ENCODE results near the gene PRDM15. TPM values are rescaled to one million over a fixed set of nuclear protein-coding genes. Genes with fewer than 3 reads are reported as not detected.

Gene PRDM15
- total RNA-seq, 1 donor = 7.2 TPM

DNA sequence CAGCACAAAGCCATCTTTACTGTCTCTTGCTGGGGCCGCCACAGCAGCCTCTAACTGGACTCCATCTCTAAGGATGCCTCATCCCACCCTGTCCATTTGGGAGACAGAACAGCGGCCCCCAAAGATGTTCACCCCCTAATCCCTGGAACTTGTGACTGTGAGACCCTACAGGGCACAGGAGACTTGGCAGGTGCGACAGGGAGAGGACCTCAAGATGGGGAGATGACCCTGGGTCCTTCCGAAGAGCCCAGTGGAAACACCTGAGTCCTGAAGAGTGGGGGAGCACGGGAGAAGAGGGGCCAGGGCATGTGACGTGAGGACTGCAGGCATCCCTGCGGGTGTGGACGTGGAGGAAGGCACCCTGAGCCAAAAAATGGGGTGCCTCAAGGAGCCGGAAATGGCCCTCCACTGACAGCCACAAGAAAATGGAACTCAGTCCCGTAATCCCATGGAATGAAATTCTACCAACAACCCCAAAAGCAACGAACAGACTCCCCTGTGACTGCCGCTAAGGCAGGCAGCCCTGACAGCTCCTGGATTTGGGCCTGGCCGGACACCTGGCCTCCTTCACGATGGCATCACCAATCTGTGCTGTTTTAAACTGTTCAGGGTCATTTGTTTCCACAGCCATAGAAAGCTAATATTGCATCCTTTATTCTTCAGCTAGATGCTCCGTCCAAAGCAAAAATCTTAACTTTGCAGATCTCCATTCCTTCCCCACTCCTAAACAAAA is 40.7 kb upstream of the PRDM15 start:
- Histone ChIP-seq H4K20me1 (ENCODE audit: insufficient read depth, low read length) (no peaks in the 10 kb centered on the region), H3K9me3 (ENCODE audit: low read depth, low read length) (no peaks in the 10 kb centered on the region), H3K27me3 (ENCODE audit: insufficient read depth, low read length) (no peaks in the 10 kb centered on the region), H3K4me2 (ENCODE audit: insufficient read depth, low read length) (no peak overlapping the region), H2AFZ (ENCODE audit: low read length) (no peak overlapping the region), H3K36me3 (ENCODE audit: insufficient read depth, low read length) (peaks cover 25% of the 10 kb centered on the region), H3K4me3 (ENCODE audit: insufficient read depth, low read length) (no peak overlapping the region), H3K4me1 (ENCODE audit: insufficient read depth, low read length) (peaks cover 27% of the 10 kb centered on the region), H3K27ac (ENCODE audit: low read depth, low read length) (no peak overlapping the region), H3K79me2 (ENCODE audit: insufficient read depth, low read length) (peaks cover 11% of the 10 kb centered on the region)
- TF ChIP-seq, protein P1, sequence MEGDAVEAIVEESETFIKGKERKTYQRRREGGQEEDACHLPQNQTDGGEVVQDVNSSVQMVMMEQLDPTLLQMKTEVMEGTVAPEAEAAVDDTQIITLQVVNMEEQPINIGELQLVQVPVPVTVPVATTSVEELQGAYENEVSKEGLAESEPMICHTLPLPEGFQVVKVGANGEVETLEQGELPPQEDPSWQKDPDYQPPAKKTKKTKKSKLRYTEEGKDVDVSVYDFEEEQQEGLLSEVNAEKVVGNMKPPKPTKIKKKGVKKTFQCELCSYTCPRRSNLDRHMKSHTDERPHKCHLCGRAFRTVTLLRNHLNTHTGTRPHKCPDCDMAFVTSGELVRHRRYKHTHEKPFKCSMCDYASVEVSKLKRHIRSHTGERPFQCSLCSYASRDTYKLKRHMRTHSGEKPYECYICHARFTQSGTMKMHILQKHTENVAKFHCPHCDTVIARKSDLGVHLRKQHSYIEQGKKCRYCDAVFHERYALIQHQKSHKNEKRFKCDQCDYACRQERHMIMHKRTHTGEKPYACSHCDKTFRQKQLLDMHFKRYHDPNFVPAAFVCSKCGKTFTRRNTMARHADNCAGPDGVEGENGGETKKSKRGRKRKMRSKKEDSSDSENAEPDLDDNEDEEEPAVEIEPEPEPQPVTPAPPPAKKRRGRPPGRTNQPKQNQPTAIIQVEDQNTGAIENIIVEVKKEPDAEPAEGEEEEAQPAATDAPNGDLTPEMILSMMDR (IDR thresholded peaks at IDR 0.05; ENCODE audit: extremely low read depth, low read depth, low read length) = no peak
- DNase-seq (ENCODE audit: insufficient read length, low spot score, missing footprints) = no peak

DNA sequence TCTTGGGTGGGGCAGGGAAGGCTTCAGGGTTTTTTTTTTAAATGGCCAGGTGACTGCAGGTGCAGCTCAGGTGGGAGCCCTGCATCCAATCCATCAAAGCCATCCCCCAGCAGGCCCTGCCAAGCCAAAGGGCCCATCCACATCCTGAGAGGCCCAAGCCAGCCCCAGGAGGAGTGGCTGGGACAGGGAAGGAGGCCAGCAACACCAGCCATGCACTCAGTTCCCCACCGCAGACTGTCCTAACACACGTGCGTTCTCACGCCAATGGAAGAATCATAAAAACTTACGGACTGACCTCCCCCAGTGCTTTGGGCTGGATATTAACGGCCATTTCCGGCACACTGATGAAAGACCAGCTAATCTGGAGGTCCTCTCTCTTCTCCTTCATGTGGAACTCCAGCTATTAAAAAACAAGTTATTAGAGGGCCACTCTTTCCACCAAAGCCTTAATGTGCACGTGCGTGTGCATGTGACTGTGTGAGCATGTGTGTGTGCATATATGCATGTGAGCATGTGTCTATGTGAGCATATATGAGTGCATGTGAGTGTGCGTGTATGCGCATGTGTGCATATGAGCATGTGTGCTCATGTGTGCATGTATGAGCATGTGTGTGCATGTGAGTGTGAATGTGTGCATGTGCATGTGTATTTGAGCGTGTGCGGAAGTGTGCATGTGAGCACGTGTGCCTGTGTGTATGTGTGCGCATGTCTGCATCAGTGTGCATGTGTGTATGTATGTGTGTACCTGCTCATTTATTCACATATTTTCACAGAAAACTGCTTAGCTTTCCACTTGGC is 39.6 kb upstream of the PRDM15 start:
- peaks cover 11% of the 10 kb centered on the region for H3K79me2 ChIP-seq (ENCODE audit: insufficient read depth, low read length)
- no peaks in the 10 kb centered on the region for H4K20me1 ChIP-seq (ENCODE audit: insufficient read depth, low read length)
- H3K9me3 ChIP-seq (ENCODE audit: low read depth, low read length) = no peaks in the 10 kb centered on the region
- TF ChIP-seq, protein P1 (IDR thresholded peaks at IDR 0.05; ENCODE audit: extremely low read depth, low read depth, low read length) = no peak
- DNase-seq (ENCODE audit: insufficient read length, low spot score, missing footprints) = no peak
- H3K27me3 ChIP-seq (ENCODE audit: insufficient read depth, low read length) = no peaks in the 10 kb centered on the region
- peaks cover 33% of the 10 kb centered on the region for H3K36me3 ChIP-seq (ENCODE audit: insufficient read depth, low read length)
- H3K4me3 ChIP-seq (ENCODE audit: insufficient read depth, low read length) = no peak overlapping the region
- H3K27ac ChIP-seq (ENCODE audit: low read depth, low read length) = no peak overlapping the region
- H3K4me1 ChIP-seq (ENCODE audit: insufficient read depth, low read length) = peaks cover 21% of the 10 kb centered on the region
- no peak overlapping the region for H3K4me2 ChIP-seq (ENCODE audit: insufficient read depth, low read length)
- H2AFZ ChIP-seq (ENCODE audit: low read length) = no peak overlapping the region

DNA sequence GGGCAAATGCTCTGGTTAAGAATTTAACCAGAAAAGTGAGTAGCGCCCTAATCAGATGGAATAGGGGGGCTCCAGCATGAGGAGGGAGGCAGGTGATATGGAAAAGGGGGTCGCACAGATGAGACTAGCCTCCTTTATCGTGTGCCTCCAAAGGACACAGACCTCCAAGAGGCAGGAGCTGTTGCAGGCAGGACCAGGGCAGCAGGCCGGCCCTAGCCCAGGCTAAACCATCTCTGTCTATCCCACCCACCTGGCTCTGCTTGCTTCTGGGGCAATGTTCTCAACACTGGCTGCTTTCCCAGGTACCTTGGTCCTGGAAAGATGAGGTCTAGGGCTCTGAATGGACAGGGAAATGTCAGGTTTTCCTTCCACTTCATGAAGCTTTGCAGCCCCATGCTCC is 38.4 kb upstream of the PRDM15 start:
- no peak for DNase-seq (ENCODE audit: insufficient read length, low spot score, missing footprints)
- Histone ChIP-seq H3K4me3 (ENCODE audit: insufficient read depth, low read length) (no peak overlapping the region), H3K79me2 (ENCODE audit: insufficient read depth, low read length) (peaks cover 11% of the 10 kb centered on the region), H3K27me3 (ENCODE audit: insufficient read depth, low read length) (no peaks in the 10 kb centered on the region), H4K20me1 (ENCODE audit: insufficient read depth, low read length) (no peaks in the 10 kb centered on the region), H3K36me3 (ENCODE audit: insufficient read depth, low read length) (peaks cover 39% of the 10 kb centered on the region), H3K27ac (ENCODE audit: low read depth, low read length) (no peak overlapping the region), H3K9me3 (ENCODE audit: low read depth, low read length) (no peaks in the 10 kb centered on the region), H2AFZ (ENCODE audit: low read length) (no peak overlapping the region), H3K4me2 (ENCODE audit: insufficient read depth, low read length) (no peak overlapping the region), H3K4me1 (ENCODE audit: insufficient read depth, low read length) (peaks cover 8% of the 10 kb centered on the region)
- TF ChIP-seq, protein P1 (IDR thresholded peaks at IDR 0.05; ENCODE audit: extremely low read depth, low read depth, low read length) = no peak

DNA sequence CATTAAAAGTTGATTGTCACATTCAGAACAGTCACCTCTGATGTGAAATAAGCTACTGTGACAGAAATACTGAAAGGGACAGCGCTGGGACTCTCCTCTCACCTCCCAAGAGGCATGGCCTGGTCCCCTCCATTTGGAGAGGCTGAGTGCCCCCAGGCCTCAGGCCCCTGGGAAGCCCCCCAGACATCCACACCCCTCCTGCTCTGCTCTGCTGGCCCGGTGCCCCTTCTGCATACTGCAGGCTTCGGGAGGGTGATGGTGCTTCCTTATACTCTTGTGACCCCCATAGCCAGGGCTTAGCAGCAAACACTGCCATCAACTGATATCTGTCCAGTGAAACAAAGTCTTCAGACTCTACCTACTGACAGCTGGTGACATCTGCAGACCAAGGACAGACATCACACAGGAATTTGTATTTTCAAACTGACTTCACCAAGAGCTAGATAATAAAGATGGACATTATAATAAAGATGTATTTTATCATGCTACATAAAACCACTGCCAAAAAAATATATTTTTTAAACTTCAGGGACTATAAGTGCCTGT is 37.8 kb upstream of the PRDM15 start:
- TF ChIP-seq, protein P1 (IDR thresholded peaks at IDR 0.05; ENCODE audit: extremely low read depth, low read depth, low read length) = no peak

More for the DNA sequence above, 37.8 kb upstream of the PRDM15 start:
- H3K4me3 ChIP-seq (ENCODE audit: insufficient read depth, low read length) = no peak overlapping the region
- no peak for DNase-seq (ENCODE audit: insufficient read length, low spot score, missing footprints)
- peaks cover 43% of the 10 kb centered on the region for H3K36me3 ChIP-seq (ENCODE audit: insufficient read depth, low read length)
- no peaks in the 10 kb centered on the region for H3K9me3 ChIP-seq (ENCODE audit: low read depth, low read length)
- peaks cover 11% of the 10 kb centered on the region for H3K79me2 ChIP-seq (ENCODE audit: insufficient read depth, low read length)
- peaks cover 6% of the 10 kb centered on the region for H3K4me1 ChIP-seq (ENCODE audit: insufficient read depth, low read length)
- no peaks in the 10 kb centered on the region for H4K20me1 ChIP-seq (ENCODE audit: insufficient read depth, low read length)
- no peak overlapping the region for H2AFZ ChIP-seq (ENCODE audit: low read length)
- H3K27ac ChIP-seq (ENCODE audit: low read depth, low read length) = no peak overlapping the region
- H3K27me3 ChIP-seq (ENCODE audit: insufficient read depth, low read length) = no peaks in the 10 kb centered on the region
- H3K4me2 ChIP-seq (ENCODE audit: insufficient read depth, low read length) = no peak overlapping the region
